Measurements from ENCODE around the gene EZR.

Gene EZR

GRCh38 chr6:158760618-158761250, 58.4 kb downstream of the EZR start:
- no peak for DNase-seq (ENCODE audit: low read depth)

GRCh38 chr6:158759966-158760617, 59.1 kb downstream of the EZR start:
- DNase-seq (ENCODE audit: low read depth): no peak

GRCh38 chr6:158758941-158759479, 60.2 kb downstream of the EZR start:
- DNase-seq (ENCODE audit: low read depth): no peak

GRCh38 chr6:158758451-158758860, 60.7 kb downstream of the EZR start:
- no peak for DNase-seq (ENCODE audit: low read depth)

GRCh38 chr6:158757753-158758090, 61.4 kb downstream of the EZR start:
- DNase-seq (ENCODE audit: low read depth): no peak

- DNase-seq (ENCODE audit: low read depth): no peak
Measured at GRCh38 chr6:158756977-158757752, 62.0 kb downstream of the EZR start.

- no peak for DNase-seq (ENCODE audit: low read depth)
Measured at GRCh38 chr6:158756126-158756525, 63.0 kb downstream of the EZR start.

- no peak for DNase-seq (ENCODE audit: low read depth)
Measured at GRCh38 chr6:158755636-158756035, 63.5 kb downstream of the EZR start.

GRCh38 chr6:158754738-158755137, 64.4 kb downstream of the EZR start:
- DNase-seq (ENCODE audit: low read depth): no peak

- no peak for DNase-seq (ENCODE audit: low read depth)
Measured at GRCh38 chr6:158753811-158754210, 65.4 kb downstream of the EZR start.

- no peak for DNase-seq (ENCODE audit: low read depth)
Measured at GRCh38 chr6:158752613-158753012, 66.6 kb downstream of the EZR start.

GRCh38 chr6:158751921-158752320, 67.2 kb downstream of the EZR start:
- no peak for DNase-seq (ENCODE audit: low read depth)

- DNase-seq (ENCODE audit: low read depth): no peak
Measured at GRCh38 chr6:158751224-158751623, 67.9 kb downstream of the EZR start.

GRCh38 chr6:158744986-158745430, 74.2 kb downstream of the EZR start:
- no peak for DNase-seq (ENCODE audit: low read depth)

- no peak for DNase-seq (ENCODE audit: low read depth)
Measured at GRCh38 chr6:158743033-158743651, 76.0 kb downstream of the EZR start.

- DNase-seq (ENCODE audit: low read depth): no peak
Measured at GRCh38 chr6:158739673-158740072, 79.5 kb downstream of the EZR start.

GRCh38 chr6:158737710-158738615, 81.2 kb downstream of the EZR start:
- no peak for DNase-seq (ENCODE audit: low read depth)

- DNase-seq (ENCODE audit: low read depth): no peak
Measured at GRCh38 chr6:158737082-158737709, 82.0 kb downstream of the EZR start.

- no peak for DNase-seq (ENCODE audit: low read depth)
Measured at GRCh38 chr6:158735009-158735408, 84.2 kb downstream of the EZR start.

GRCh38 chr6:158730541-158730907, 88.6 kb downstream of the EZR start:
- DNase-seq (ENCODE audit: low read depth): no peak

- no peak for DNase-seq (ENCODE audit: low read depth)
Measured at GRCh38 chr6:158729906-158730540, 89.1 kb downstream of the EZR start.

Measured in stimulated activated CD8-positive, alpha-beta memory T cell treated with anti-CD3 and anti-CD28 coated beads, Interleukin-4, amount 100 ng/mL, for 24 hours (primary cell).